Measurements from ENCODE around the gene CAPZB.

CAPZB gene

DNA sequence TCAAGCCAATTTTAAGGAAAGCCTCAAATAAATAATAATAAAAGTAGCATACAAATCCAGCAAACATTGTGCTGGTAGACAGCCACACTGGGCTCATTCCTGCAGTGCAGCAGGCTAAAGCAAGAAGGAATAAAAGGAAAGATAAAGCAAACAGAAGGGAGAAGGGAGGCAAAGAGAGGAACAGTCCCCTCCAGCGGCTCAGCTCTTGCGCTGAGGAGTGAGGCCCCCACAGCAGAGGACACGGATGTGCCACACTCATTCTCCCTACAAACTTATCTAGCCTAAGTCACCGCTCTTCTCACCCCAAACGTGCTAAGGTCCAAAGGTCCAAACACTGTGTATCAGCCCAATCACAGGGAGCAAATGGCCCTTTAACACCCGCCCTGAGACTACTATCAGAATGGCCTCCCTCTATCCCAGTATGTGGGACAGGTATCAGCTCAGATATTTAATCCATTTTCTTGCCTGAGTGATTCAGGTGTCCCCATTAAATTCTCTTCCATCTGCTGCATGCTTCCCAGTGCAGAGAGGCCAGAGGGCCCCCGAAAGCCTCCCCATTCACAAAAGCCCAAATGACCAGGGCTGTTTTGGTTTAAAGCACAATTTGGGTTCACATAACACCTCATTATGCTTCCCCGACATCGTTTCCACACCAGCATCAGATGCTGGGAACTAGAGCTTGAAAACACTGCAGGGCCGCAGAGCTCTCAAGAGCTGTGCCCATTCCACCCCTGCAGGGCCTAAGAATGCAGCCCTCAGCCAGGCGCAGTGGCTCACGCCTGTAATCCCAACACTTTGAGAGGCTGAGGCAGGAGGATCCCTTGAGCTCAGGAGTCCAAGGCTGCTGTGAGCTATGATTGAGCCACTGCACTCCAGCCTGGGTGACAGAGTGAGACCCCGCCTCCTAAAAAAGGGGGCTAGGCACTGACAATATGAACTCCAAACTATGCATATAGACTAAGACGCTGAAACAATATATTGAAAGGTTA is 17.8 kb downstream of the CAPZB start:
- no peak for DNase-seq

DNA sequence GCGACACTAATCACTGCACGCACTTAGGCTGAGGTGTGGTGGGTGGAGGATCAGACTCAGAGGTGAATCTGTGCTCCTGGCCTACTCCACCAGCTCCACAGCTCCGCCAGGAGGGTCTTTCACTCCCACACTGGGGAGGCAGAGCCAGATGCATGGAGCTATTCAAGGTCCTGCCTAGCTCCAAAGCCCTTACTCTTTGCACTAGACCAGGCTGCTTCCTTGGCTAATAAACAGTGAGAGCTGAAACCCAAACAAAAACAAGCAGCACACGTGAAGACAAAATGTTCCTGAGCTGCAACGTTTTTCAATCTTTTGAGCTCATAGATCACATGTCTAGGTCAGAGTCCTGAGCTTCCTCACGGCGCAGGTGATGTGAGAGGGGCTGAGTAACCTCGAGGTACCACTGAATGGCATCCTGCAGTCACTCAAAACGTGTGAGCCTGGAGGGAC is 19.2 kb downstream of the CAPZB start:
- DNase-seq, result no peak

DNA sequence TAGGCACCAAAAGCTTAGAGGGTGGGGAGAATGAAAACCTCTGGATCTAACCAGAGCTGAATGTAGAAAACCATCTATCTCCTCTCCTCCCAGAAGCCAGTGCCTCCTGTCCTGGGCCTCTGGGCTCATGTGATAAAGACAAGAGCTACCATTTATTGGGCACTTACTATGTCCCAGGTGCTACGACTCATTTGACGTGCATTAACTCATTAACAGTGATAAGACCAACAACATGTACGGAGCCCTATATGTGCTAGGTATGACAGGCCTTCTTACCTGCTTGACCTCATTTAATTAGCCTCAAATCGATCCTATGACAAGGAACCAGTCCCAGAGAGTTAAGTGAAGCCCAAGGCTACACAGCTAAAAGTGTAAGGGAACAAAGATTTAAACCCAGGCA is 19.7 kb downstream of the CAPZB start:
- DNase-seq, result no peak

DNA sequence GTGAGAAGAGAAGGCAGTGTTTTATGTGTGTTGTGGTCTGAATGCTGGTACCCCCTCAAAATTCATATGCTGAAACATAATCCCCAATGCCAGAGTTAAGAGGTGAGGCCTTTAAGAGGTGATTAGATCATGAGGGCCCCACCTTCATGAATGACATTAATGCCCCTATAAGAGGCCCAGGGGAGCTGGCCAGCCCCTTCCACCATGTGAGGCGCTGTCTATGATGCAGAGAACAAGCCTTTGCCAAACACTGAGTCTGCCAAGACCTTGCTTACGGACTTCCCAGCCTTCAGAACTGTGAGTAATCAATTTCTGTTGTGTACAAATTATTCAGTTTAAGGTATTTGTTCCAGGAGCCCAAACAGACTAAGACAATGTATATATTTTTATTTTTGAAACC is 20.2 kb downstream of the CAPZB start:
- no peak for DNase-seq

DNA sequence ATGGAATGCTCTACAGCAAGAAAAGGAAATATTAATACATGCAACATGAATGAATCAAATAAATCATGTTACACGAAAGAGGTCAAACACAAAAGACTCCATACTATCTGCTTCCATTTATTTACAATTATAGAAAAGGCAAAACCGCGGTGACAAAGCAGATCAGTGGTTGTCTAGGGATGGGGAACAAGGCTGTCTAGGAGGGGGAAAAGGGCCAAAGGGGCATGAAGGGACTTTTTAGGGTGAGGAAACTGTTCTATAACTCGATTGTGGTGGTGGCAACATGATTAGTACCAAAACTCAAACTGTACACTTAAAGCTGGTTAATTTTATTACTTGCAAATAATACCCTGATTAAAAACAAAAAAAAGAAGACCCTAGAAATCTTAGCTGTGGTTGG is 20.6 kb downstream of the CAPZB start:
- DNase-seq, result no peak

DNA sequence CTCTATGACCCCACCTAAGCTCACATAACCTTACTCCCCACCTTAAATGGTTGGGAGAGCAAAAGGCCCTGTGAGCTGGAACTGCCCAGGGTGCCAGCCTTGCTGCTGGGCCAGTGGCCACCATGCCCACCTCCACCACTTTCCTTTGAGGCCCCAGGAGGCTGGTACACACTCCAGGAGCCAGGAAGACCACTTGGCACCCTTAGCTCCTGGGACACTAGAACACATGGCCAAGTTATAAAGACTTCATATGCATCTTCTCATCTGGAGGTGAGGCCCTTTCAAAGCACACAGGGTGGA is 21.9 kb downstream of the CAPZB start:
- DNase-seq, result no peak

DNA sequence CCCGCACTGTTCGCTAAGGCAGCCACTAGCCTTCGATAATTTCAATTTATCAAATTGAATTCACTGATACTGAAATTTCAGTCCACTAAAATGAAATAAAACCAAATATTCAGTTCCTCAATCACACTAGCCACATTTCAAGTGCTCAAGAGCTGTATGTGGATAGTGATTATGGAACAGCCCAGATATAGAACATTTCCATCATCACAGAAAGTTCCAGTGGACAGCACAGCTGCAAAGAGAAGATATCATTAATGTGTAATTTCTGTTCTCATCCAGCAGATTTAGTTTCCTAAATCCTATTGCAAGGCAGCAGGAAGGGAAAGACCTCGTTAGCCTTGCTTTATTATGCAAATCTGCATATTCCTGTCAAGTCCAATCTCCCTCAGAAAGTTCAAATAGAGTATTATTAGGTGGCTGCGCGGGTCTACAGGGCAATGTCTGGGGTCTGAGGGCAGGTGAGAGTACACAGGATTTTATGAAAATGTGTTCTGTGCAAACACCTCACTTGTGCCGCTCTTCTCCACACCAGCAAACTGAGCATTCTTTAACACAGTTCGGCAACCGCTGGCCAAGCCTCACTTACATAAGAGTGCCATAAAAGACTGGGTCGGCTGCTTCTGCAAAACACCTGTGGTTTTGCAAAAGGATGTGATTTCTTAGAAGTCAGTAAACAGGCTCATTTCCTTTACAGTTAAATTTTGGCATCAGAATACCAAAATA is 22.4 kb downstream of the CAPZB start:
- DNase-seq, result peak; percentile 75 to 77

DNA sequence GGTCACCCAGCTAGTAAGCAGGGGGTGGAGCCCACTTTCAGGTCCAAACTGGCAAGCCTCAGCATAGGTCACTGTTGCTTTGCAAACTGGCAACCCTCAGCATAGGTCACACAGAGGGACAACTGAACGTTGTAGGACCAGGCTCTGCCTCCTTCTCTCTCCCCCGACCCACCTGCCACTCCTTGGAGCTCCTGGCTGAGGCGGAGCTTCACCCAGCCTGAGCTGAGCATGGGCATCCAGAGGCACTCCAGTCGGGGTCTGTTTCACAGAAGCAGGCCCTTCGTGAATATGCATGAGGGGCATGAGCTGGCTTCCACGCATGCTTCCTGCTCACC is 24.2 kb downstream of the CAPZB start:
- no peak for DNase-seq

DNA sequence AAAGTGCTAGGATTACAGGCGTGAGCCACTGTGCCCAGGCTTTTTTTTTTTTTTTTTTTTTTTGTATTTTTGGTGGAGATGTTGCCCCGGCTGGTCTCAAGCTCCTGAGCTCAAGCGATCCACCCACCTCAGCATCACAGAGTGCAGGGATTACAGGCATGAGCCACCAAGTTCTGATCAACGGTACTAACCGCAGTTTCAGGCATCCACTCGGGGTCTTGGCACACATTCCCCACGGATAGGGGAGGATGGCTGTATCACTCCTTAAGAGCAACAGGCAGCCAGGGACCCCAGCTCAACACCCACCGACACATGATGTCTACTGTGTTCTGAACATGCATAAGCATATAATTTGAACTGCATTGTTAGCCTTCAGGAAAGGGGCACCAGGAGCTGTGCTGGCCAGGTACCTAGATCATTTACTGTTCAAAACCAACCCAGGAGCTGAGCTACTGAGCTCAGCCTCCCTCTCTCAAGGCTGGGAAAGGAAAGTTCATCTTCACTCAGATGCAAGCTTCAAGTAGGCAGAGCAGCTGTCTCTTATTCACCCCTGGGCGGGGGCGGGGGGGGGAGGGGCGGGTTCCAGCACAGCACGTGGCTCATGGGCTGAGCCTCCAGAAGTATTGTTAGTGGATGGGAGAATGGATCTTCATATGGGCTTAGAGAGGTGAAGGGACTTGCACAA is 24.7 kb downstream of the CAPZB start:
- DNase-seq, result no peak

DNA sequence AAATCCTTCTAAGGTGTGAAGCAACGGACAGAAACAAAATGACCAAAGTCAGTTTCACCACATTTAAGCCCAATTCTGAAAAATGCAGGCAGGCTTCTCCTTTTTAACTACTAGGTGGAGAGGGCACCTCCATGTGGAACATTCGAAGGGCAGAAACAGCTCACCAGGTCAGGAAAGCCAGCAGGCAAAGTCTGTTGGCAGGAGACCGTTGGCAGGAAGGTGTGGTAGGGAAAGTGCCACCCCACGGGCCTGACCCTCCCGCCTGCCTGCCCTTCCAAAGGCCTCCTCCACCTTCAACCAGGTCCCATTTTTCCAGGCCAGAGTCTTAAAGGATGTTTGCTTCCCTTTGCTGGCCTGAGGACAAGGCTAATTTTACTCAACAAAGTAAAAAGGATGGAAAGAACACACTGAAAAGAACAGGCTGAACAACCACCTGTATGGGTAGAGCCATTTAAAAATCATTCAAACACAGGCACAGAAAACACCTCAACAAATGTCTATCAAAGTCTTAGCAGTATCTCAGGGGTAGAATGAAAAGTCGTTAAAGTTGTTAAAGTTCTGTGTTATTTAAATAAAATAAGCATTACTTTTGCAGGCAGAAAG is 26.4 kb downstream of the CAPZB start:
- no peak for DNase-seq

DNA sequence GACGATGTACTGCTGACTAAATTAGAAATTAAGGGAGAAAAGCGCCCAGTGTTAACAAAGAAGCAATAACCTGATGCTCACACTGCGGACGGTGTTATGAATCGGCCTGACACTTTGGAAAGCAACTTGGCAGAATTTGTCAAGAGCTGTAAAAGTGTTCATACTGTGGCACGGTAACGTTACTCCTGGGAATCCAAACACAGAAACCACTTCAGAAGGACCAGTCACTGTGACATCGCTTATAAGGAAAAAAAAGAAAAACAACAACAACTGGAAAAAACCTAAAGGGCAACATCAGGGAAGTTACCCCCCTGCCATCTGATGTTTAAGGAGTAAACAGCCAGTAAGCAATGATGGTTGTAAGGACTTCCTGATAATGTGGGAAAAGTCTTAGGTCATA is 27.7 kb downstream of the CAPZB start:
- DNase-seq, result no peak

DNA sequence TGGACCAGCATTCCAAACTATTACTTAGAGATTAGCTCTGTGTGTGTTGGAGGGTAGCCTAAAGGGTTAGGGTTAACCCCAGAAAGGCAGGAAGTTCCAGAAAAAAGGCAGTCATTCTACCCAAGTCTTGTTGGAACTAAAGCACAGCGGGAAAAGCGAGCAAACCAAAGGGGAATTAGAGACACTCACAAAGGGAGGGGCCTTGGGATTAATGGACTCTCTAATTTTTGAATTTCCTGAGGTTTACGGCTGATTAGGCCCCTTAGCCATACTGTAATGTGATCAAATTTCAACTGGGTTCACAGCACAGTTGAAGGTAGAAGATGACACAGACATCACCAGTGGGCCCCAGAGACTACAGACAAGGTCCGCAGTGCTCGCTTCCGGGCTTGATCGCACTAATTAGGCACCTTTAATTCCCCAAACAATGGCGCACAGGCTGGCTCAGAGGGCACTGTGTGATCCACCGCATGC is 28.3 kb downstream of the CAPZB start:
- DNase-seq, result no peak

DNA sequence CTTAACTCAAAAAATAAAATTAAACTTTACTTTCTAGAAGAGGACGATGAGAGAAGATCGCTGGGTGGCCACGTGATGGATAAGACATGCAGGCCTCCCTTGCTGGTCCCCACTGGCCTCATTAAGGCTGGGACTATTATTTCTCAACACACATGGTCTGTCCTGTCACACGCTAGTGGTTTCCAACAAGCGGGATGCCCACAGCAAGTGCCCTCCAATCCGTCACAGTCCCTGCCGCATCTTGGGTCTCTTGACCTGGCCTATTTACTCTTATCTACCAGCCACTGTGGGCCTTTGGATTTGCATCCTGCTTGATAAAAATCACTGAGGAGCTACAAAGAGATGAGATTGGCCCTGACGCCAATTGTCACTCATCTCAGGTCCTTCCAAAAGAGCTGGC is 30.0 kb downstream of the CAPZB start:
- no peak for DNase-seq

DNA sequence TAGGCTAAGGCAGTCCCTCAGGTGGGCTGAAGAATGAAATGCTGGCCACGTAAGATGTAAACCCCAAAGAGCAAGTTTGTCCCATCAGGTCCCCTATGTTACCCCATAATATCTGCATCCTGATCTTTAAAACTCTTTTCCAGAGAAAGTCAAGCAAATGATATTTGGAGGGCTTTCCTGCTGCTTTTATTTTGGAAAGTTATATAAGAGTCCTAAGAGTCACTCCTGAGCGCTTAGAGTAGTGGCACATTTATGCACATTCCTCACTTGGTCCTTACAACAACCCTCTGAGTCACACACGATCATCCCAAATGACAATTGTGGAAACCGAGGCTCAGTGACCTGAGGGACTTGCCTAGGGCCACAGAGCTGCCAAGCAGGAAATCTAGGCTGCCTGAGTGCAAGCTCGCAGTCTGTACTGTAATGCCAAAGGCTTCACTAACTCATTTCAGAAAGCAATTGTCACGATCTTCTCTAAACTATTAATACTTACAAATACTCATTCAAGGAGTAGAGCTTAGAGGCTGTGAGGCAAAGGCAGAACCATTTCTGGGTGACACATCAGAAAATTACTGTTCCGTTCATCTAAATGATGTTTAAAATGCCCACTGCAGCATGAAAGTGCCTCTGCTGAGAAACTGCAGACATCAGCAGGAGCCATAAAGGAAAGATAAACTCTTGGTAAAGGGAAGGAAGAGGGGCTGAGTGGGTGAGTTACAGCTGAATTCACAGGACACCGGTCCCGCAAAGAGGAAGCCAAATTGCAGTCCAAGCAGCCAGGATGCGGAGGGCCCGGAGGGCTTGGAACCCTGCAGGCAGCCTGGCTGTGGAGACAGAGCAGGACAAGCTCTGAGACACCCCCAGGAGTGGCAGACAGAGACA is 30.8 kb downstream of the CAPZB start:
- no peak for DNase-seq

DNA sequence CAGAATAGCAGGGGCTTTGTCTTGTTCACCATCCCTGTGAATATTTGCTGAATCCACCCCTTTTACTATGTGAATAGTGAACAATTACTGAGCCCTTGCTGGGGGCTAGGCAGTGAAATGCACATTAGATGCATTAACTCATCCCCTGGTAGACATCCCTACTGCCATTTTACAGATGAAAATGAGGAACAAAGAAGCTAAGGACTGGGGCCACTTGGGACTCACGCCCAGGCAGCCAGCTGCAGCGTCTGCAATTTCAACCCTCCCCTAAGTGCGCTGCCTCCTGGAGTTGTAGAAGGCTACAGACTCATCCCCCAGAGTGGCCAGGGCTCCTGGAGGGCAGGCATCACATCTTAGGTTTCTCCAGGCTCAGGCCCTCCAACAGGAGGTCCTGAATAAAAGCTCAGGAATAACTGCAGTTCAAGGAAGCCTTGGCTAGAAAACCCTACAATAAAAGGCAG is 31.6 kb downstream of the CAPZB start:
- DNase-seq, result no peak

DNA sequence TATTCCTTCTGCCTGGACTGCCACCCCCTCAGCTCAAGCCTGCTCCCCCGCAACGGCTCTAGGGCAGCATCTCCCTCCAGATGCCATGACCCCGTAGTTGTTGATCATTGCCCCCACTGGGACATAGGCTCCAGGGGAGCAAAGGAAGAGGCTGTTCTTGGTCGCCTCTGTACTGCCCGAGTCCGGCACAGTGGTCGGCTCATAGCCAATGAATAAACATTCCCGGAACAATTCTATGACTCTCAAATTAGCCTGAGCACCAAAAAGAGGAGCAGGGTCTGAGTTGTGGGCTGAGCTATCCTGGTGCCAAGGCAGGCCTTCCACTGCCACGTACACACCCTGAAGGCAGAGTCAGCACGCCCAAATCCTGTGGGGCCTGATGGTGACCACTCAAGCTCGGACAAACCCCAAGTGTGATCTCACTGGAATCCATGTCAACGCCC is 33.1 kb downstream of the CAPZB start:
- no peak for DNase-seq

DNA sequence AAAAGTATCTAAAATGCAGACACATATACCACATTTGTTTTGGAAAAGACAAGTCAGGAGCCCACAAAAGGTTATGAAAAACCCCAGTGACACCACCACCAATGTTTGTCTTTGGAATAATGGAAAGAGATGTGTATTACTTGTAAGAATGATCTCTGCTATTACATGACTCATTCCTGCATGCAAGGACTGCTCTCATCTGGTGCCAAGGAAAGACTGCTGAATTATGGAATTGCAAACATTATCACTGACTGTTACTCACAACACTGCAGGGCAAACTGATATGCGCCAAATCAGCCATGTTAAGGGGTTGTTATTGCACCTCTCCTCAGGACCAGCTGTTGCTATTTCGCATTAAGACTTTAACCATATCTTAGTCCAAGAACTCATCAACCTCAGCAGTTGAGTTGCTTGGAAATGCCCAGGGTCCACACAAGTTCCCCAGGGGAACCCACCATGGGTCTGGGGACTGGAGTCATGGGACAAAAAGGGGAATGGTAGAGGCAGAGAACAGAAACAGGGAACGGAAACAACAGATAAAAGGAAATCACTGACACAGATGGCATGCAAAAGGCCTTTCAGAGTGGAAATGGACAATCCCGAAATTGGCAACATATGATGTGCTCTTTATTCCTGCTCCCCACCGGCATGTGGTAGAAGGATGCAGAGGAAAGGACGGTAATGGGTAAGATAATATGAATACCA is 34.4 kb downstream of the CAPZB start:
- no peak for DNase-seq

DNA sequence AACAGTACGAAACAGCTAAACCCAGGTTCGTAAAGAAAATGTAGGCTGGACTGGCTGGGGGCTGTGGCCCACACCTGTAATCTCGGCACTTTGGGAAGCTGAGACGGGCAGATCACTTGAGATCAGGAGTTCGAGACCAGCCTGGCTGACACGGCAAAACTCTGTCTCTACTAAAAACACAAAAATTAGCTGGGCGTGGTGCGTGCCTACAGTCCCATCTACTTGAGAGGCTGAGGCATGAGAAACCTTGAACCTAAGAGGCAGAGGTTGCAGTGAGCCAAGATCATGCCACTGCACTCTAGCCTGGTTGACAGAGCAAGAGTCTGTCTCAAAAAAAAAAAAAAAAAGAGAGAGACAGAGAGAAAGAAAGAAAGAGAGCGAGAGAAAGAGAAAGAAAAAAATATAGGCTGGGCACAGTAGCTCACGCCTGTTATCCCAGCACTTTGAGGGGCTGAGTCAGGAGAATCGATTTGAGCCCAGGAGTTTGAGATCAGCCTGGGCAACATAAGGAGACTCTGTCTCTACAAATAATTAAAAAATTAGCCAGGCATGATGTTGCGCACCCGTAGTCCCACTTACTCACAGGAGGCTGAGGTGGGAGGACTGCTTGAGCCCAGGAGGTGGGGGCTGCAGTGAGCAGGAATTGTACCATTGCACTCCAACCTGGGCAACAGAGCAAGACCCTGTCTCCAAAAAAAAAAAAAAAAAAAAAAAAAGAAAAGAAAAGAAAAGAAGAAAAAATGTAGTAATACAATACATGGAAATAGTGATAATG is 35.7 kb downstream of the CAPZB start:
- no peak for DNase-seq

DNA sequence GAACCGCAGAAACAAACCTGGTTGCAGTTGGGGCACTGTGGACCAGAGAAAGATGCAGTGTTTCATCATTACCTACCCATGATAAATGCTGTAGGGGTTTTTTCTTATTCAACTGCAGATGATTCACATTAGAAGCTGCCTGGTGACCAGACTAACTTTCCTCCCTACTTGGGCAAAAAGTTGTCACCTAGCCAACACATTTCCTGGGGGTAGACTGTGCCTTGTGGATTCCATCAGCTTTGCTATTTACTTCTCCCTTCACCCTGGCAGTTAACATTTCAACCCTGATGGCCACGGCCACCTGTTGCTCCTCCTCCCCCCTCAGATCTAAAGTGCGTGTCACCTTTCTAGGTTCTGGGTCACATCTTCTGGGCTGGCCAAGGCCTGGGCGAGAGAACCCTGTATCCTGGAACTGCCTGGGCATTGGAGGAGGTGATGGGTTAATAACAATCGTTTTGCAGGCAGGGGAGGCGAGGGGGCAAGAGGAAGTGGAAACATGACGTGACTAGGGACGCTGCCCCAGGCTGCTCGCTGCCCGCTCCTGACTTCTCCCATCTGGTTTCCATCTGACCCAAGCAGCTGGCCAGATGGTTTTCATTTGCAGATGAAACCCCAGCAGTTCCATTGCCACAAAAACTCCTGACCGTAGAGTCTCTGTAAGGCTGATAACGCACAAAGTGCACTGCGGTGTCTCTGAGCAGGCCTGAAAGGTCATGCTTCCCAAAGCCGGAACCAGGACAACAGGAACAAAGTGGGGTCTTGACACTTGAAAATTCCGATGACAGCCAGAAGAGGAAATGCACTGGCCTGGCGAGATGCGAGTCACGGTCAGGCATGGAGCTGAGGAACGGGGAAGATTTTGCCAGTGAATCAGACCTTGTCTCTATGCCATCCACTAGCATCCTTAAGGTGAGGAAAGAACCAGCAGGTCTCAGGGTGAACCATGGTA is 36.6 kb downstream of the CAPZB start:
- no peak for DNase-seq

All from CD4-positive, alpha-beta T cell treated with Interleukin-1 beta for 1 hour (primary cell).